Panc1 (cell line): Measurements from ENCODE around the gene AOC2.
"Not testable (repeated sequence)": the region's sequence is repeated elsewhere in the genome, so short reads cannot be mapped to it uniquely, and the experiment has no call there.

Experiments
- SIN3A ChIP-seq: IDR thresholded peaks from 2 replicates; pipeline ENCODE4 v1.6.1; 2012; ENCODE audit warnings: low read depth, mild to moderate bottlenecking, low read length, moderate library complexity, borderline replicate concordance; ENCODE audit not compliant: insufficient read depth
- TF ChIP-seq, protein P1 (sequence below): fragments of 450-650 bp; IDR thresholded peaks from 2 replicates; pipeline ENCODE4 v1.5.1; 2017; ENCODE audit warnings: mild to moderate bottlenecking

- TF ChIP-seq, protein P1, sequence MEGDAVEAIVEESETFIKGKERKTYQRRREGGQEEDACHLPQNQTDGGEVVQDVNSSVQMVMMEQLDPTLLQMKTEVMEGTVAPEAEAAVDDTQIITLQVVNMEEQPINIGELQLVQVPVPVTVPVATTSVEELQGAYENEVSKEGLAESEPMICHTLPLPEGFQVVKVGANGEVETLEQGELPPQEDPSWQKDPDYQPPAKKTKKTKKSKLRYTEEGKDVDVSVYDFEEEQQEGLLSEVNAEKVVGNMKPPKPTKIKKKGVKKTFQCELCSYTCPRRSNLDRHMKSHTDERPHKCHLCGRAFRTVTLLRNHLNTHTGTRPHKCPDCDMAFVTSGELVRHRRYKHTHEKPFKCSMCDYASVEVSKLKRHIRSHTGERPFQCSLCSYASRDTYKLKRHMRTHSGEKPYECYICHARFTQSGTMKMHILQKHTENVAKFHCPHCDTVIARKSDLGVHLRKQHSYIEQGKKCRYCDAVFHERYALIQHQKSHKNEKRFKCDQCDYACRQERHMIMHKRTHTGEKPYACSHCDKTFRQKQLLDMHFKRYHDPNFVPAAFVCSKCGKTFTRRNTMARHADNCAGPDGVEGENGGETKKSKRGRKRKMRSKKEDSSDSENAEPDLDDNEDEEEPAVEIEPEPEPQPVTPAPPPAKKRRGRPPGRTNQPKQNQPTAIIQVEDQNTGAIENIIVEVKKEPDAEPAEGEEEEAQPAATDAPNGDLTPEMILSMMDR = not testable (repeated sequence)
- not testable (repeated sequence) for TF ChIP-seq SIN3A
Observed at GRCh38 chr17:42885806-42886205, 41.4 kb downstream of the AOC2 start.
